ENCODE data around the gene RCC2.

The RCC2 gene

GRCh38 chr1:17369466-17369865 lies 70.0 kb downstream of the RCC2 start:
- DNase-seq, result no peak

- DNase-seq, result no peak
Measured at GRCh38 chr1:17365293-17365692, 74.2 kb downstream of the RCC2 start.

GRCh38 chr1:17363771-17364170 lies 75.7 kb downstream of the RCC2 start:
- DNase-seq, result no peak

- no peak for DNase-seq
Measured at GRCh38 chr1:17363351-17363750, 76.1 kb downstream of the RCC2 start.

GRCh38 chr1:17361687-17362086 lies 77.8 kb downstream of the RCC2 start:
- no peak for DNase-seq

GRCh38 chr1:17360272-17360956 lies 79.1 kb downstream of the RCC2 start:
- no peak for DNase-seq

GRCh38 chr1:17359808-17360207 lies 79.7 kb downstream of the RCC2 start:
- DNase-seq, result no peak

- no peak for DNase-seq
Measured at GRCh38 chr1:17359031-17359430, 80.4 kb downstream of the RCC2 start.

GRCh38 chr1:17358557-17358956 lies 80.9 kb downstream of the RCC2 start:
- no peak for DNase-seq

Data from activated CD8-positive, alpha-beta memory T cell treated with anti-CD3 and anti-CD28 coated beads for 24 hours (primary cell).